ENCODE data around the gene HEBP2.

DNA sequence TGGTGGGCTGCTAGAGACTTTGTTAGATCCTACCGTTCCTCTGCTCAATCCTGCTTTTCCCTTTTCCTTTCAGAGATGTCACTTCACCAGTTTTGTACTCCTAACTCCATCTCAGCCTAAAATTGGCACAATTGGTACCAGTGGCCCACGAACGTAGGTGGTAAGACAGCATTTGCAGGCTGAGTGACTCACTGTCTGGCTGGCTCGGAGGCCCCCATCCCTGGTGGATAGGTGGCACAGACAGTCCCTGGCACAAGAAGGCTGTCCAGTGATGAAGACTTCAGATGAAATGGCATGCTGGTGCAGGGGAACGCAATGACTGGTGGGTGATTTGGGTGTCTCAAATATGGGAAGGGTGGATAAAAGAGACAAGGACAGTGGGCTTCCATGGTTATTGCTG, 11.1 kb downstream of the HEBP2 start:
- TF ChIP-seq, protein P1, sequence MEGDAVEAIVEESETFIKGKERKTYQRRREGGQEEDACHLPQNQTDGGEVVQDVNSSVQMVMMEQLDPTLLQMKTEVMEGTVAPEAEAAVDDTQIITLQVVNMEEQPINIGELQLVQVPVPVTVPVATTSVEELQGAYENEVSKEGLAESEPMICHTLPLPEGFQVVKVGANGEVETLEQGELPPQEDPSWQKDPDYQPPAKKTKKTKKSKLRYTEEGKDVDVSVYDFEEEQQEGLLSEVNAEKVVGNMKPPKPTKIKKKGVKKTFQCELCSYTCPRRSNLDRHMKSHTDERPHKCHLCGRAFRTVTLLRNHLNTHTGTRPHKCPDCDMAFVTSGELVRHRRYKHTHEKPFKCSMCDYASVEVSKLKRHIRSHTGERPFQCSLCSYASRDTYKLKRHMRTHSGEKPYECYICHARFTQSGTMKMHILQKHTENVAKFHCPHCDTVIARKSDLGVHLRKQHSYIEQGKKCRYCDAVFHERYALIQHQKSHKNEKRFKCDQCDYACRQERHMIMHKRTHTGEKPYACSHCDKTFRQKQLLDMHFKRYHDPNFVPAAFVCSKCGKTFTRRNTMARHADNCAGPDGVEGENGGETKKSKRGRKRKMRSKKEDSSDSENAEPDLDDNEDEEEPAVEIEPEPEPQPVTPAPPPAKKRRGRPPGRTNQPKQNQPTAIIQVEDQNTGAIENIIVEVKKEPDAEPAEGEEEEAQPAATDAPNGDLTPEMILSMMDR (IDR thresholded peaks at IDR 0.05): no peak
- no peak for TF ChIP-seq SMAD4 (CRISPR knock-in tag; IDR thresholded peaks at IDR 0.05)
- no peak for TF ChIP-seq TP53 (CRISPR knock-in tag; IDR thresholded peaks at IDR 0.05)
- no peak for TF ChIP-seq CBFB (CRISPR knock-in tag; IDR thresholded peaks at IDR 0.05; ENCODE audit: low read depth)
- TF ChIP-seq, protein P2, sequence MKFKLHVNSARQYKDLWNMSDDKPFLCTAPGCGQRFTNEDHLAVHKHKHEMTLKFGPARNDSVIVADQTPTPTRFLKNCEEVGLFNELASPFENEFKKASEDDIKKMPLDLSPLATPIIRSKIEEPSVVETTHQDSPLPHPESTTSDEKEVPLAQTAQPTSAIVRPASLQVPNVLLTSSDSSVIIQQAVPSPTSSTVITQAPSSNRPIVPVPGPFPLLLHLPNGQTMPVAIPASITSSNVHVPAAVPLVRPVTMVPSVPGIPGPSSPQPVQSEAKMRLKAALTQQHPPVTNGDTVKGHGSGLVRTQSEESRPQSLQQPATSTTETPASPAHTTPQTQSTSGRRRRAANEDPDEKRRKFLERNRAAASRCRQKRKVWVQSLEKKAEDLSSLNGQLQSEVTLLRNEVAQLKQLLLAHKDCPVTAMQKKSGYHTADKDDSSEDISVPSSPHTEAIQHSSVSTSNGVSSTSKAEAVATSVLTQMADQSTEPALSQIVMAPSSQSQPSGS (CRISPR knock-in tag; IDR thresholded peaks at IDR 0.05; ENCODE audit: borderline replicate concordance, low read depth): no peak
- no peak for TF ChIP-seq ELF4 (CRISPR knock-in tag; IDR thresholded peaks at IDR 0.05; ENCODE audit: low read depth)
- TF ChIP-seq SP1 (CRISPR knock-in tag; conservative IDR thresholded peaks at IDR 0.05): no peak
- TF ChIP-seq, protein P3, sequence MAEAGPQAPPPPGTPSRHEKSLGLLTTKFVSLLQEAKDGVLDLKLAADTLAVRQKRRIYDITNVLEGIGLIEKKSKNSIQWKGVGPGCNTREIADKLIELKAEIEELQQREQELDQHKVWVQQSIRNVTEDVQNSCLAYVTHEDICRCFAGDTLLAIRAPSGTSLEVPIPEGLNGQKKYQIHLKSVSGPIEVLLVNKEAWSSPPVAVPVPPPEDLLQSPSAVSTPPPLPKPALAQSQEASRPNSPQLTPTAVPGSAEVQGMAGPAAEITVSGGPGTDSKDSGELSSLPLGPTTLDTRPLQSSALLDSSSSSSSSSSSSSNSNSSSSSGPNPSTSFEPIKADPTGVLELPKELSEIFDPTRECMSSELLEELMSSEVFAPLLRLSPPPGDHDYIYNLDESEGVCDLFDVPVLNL (CRISPR knock-in tag; IDR thresholded peaks at IDR 0.05; ENCODE audit: borderline replicate concordance, low read depth): no peak
- no peak for TF ChIP-seq GRHL2 (CRISPR knock-in tag; IDR thresholded peaks at IDR 0.05; ENCODE audit: insufficient replicate concordance, severe bottlenecking)
- TF ChIP-seq, protein P4, sequence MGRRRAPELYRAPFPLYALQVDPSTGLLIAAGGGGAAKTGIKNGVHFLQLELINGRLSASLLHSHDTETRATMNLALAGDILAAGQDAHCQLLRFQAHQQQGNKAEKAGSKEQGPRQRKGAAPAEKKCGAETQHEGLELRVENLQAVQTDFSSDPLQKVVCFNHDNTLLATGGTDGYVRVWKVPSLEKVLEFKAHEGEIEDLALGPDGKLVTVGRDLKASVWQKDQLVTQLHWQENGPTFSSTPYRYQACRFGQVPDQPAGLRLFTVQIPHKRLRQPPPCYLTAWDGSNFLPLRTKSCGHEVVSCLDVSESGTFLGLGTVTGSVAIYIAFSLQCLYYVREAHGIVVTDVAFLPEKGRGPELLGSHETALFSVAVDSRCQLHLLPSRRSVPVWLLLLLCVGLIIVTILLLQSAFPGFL (CRISPR knock-in tag; IDR thresholded peaks at IDR 0.05; ENCODE audit: borderline replicate concordance): no peak
- TF ChIP-seq, protein P5, sequence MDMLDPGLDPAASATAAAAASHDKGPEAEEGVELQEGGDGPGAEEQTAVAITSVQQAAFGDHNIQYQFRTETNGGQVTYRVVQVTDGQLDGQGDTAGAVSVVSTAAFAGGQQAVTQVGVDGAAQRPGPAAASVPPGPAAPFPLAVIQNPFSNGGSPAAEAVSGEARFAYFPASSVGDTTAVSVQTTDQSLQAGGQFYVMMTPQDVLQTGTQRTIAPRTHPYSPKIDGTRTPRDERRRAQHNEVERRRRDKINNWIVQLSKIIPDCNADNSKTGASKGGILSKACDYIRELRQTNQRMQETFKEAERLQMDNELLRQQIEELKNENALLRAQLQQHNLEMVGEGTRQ (CRISPR knock-in tag; IDR thresholded peaks at IDR 0.05): no peak

Data from WTC11 (cell line).